ENCODE measurements around the gene PPFIA1.

GRCh38 chr11:70299636-70300035 is 29.1 kb downstream of the PPFIA1 start:
- TF ChIP-seq, protein P1, sequence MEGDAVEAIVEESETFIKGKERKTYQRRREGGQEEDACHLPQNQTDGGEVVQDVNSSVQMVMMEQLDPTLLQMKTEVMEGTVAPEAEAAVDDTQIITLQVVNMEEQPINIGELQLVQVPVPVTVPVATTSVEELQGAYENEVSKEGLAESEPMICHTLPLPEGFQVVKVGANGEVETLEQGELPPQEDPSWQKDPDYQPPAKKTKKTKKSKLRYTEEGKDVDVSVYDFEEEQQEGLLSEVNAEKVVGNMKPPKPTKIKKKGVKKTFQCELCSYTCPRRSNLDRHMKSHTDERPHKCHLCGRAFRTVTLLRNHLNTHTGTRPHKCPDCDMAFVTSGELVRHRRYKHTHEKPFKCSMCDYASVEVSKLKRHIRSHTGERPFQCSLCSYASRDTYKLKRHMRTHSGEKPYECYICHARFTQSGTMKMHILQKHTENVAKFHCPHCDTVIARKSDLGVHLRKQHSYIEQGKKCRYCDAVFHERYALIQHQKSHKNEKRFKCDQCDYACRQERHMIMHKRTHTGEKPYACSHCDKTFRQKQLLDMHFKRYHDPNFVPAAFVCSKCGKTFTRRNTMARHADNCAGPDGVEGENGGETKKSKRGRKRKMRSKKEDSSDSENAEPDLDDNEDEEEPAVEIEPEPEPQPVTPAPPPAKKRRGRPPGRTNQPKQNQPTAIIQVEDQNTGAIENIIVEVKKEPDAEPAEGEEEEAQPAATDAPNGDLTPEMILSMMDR (IDR thresholded peaks at IDR 0.05; ENCODE audit: low read length): no peak
- TF ChIP-seq EZH2phosphoT487 (IDR thresholded peaks at IDR 0.05; ENCODE audit: low read length): no peak

Data from MM.1S (cell line).